DMS53 treated with DMSO at 0.1 percent for 48 hours (cell line): ENCODE data around the gene GJB4.
"Not testable (repeated sequence)": the region's sequence is repeated elsewhere in the genome, so short reads cannot be mapped to it uniquely, and the experiment has no call there.

Experiments
- DNase-seq: peaks from one replicate; lab custom pipeline; 2025; ENCODE audit not compliant: unreplicated experiment; lab: John Stamatoyannopoulos, UW

Gene GJB4

DNA sequence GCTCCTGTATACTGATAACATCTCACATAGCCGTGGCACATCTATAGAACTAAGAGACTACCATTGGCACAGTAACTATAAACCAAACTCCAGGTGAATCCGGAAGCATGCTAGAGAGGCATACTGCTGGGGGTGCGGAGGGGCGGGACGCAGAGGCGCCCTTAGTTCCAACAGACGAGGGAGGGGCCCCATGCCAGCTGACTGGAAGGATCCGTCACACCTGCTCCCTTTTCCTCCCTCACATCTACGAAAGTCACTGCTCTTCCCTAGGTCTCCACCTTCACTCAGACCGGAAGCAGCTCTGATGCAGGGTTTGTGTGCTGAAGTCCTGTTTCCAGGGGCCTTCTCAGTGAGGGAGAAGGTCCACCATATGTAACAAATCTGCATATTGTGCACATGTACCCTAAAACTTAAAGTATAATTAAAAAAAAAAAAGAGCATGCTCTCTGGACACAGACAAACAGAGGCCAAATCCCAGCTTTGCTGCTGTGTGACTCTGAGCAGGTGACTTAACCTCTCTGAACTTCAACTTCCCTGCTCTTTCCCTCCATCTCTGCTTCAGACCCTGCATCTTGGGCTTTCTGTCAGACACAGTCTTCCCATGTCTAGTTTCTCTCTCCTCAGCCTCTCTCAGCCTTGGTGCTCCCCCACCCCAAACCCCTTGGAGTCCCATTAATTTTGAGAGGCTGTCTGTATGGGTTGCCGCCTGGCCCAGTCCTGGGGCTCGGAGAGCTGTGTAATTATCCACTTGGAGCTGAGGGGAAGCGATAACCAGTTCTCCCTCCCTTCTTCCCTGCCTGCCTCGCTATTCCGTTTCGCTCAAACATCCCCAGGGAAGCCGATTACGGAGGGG, 12.5 kb upstream of the GJB4 start:
- no peak for DNase-seq

DNA sequence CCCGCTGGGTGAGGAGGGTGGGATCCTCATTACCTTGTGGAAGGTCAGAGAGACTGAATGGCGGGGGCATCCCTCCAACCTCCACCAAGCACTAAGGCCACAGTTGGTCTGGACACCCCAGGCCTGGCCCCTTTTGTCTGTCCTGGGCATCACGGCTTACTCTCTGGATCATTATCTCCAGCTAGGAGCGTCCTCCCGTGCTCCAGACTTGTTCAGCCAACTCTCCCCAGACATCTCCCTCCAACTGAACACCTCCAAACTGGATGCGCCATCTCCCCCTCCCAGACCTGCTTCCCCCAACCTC, 11.9 kb upstream of the GJB4 start:
- DNase-seq = no peak

DNA sequence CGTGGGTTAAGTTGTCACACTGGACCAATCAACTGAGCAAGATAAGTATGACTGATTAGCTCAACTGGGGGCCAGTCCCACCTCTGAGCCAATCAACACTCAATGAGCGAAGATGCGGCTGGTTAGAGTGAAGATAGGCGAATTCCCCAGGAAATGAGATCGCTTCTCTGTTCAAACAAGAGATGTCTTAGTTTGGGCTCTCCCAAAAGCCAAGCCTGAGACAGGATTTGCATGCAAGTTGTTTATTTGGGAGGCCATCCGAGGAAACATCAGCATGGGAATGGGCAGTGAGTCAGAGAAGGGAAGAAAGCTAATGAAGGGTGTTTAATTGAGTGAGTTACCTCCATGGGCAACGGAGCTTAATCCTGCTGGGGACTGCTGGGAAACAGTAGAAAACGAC, 9.5 kb upstream of the GJB4 start:
- no peak for DNase-seq

DNA sequence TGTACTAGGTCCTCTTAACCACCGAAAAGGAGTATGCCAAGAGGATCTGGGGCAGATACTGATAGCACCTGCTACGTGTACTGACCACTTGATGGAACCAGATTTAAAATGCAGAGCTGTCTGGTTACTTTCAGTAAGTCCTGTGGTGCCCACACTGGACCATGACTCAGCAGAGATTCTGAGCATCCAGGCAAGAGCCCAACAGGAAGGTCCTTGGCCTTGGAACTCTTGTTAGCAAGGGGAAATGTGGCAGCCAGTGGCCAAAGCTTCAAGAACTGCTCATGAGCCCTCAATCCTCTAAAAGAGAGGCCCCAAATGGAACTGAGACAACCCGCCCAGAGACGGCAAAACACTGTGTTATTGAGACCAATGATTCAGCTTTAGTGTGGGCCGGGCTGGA, 8.9 kb upstream of the GJB4 start:
- DNase-seq = no peak

DNA sequence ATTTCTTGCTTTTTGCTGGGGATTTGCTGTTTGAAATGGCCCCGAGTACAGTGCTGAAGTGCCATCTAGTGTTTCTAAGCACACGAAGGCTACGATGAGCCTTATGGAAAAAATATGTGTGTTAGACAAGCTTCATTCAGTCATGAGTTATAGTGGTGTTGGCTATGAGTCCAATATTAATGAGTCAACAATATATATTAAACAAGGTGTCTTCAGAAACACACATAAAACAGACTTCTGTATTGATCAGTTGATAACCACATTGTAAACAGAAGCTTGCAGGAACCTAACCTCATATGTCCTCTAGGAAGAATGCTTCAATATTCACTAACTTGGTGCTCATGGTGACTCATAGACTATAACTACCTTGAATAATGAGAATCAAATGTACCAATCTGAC, 6.4 kb upstream of the GJB4 start:
- no peak for DNase-seq

DNA sequence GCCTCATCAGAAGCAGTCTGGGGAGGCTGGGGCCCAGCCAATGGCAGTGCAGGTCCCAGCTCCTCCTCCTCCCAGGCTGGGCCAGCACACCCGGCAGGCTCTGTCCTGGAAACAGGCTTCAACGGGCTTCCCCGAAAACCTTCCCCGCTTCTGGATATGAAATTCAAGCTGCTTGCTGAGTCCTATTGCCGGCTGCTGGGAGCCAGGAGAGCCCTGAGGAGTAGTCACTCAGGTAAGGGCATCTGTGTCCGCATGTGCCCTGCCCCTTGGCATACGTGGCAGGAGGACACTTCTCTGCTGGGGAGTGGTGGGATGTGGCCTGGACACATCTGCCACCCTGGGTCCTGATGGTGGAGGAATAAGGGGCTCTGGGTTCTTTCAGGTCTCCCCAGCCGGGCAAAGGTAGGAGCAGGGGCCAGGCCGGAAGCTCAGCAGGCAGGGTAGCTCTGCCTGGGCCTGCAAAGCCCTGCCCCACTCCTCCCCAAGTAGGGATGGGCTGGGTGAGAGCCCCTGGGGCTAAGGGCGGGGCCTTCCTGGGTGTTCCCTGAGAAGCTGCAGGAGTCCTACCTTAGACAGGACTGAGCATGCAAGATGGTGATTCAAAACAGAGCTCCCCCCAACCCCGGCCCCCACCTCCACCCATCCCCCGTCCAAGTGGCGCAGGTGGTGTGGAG, 4.4 kb upstream of the GJB4 start, which contains the start of gene GJB5:
GJB5 (plus strand) TSS at position 84 of the 674 bp plus-strand sequence. CDS start 2,284 bp downstream, outside the sequence.
- no peak for DNase-seq

DNA sequence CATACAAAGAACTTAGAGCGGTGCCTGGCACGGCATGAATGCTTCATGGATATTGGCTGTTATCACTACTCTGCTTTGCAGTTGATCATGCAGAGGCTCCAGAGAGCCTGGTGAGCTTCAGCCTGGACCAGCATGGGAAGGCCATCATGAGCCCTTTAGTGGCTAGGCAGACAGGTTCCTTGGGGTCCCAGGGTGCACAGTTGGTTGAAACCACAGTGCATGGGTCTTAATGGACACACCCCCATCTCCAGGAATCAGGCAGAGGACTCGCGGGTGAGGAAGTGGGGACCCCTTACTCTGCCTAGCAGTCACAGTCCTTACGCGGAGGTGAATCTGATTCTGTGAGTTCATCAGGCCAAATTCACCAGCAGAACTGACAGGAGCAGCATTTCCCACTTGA, 3.6 kb upstream of the GJB4 start:
- no peak for DNase-seq

DNA sequence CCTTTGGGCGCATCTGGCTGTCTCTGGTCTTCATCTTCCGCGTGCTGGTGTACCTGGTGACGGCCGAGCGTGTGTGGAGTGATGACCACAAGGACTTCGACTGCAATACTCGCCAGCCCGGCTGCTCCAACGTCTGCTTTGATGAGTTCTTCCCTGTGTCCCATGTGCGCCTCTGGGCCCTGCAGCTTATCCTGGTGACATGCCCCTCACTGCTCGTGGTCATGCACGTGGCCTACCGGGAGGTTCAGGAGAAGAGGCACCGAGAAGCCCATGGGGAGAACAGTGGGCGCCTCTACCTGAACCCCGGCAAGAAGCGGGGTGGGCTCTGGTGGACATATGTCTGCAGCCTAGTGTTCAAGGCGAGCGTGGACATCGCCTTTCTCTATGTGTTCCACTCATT, 2.2 kb upstream of the GJB4 start:
- DNase-seq = no peak

DNA sequence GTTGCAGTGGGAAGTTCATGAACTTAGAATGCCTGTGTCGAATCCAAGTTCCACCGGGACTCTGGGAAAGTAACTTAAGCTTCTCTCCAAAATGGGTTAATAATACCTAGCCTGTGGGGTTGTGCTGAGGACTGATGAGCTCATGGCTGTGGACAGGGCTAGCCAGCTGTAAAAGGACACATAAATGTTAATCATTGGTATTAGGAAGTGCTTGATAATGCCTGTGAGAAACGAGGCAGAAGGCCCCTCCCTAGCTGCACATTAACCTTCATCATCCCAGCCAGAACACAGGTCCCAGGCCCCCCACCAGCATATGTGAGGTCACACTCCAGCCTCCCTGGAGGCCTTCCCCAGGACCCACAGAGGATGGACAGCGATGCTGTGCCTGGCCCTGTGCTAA, 789 bp upstream of the GJB4 start:
- no peak for DNase-seq

DNA sequence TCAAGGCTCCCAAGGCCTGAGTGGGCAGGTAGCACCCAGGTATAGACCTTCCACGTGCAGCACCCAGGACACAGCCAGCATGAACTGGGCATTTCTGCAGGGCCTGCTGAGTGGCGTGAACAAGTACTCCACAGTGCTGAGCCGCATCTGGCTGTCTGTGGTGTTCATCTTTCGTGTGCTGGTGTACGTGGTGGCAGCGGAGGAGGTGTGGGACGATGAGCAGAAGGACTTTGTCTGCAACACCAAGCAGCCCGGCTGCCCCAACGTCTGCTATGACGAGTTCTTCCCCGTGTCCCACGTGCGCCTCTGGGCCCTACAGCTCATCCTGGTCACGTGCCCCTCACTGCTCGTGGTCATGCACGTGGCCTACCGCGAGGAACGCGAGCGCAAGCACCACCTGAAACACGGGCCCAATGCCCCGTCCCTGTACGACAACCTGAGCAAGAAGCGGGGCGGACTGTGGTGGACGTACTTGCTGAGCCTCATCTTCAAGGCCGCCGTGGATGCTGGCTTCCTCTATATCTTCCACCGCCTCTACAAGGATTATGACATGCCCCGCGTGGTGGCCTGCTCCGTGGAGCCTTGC, 1.7 kb downstream of the GJB4 start:
- no peak for DNase-seq

DNA sequence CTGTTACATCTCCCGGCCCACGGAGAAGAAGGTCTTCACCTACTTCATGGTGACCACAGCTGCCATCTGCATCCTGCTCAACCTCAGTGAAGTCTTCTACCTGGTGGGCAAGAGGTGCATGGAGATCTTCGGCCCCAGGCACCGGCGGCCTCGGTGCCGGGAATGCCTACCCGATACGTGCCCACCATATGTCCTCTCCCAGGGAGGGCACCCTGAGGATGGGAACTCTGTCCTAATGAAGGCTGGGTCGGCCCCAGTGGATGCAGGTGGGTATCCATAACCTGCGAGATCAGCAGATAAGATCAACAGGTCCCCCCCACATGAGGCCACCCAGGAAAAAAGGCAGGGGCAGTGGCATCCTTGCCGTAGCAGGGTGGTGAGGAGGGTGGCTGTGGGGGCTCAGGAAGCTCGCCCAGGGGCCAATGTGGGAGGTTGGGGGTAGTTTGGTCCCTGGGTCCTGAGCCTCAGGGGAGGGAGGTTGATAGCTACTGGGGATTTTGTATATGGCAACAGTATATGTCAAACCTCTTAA, 2.3 kb downstream of the GJB4 start:
- DNase-seq = no peak

DNA sequence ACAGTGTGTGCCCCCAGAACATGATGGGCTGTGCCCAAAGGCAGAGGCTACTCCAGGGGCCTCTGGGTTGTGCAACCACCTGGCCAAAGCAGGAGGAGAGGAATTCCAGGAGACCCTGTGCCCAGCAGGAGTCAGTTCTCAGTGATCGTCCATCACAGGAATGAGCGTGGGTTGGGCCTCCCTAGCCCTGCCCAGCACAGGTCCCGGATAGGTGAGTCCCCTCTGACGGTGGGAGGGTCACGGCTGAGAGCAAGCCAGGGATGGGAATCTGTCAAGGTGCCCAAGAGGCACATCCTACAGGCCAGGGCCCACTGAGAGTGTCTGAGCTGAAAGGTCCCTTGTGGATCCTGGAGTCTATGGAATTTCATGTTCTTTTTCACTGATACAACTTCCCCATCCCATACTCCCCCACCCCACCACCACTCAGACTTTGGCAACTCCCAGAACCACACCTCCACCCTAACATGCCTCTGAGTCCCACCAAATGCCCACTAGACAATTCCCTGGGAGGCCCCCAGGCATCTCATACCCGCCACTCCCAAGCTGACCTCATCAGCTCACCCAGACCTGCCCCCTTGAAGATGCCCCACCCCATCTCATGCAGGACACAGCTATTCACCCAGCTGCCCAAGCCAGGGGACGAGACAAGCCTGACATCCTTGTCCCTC, 3.1 kb downstream of the GJB4 start:
- no peak for DNase-seq

DNA sequence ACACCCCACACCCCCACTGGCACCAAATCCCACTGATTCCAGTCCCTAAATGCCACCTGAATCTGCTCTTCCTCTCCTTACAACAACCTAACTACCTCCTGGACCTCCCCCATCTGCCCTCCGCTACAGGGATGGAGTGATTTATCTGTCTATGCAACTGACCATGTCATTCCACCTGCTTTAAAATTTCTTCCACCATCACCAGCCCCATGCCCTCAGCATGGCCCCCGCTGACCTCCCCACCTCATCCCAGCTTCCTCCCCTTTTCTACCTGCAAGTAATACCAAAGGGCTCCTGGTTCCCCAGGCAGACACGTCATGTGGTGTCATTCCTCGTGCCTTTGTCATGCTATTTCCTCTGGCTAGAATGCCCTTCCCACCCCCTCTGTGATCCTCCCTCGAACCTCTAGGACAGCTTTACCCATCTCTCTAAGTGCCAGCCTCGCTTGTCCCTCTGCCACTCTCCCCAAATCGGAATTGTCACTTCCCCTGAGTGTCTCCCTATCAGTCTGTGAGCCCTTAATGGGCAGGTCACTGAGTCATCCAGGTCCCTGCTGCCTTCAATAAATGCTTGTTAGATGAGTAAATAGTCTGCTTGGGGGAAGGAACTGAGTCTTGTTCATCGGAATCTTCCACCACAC, 3.7 kb downstream of the GJB4 start:
- DNase-seq = peak; percentile 20

DNA sequence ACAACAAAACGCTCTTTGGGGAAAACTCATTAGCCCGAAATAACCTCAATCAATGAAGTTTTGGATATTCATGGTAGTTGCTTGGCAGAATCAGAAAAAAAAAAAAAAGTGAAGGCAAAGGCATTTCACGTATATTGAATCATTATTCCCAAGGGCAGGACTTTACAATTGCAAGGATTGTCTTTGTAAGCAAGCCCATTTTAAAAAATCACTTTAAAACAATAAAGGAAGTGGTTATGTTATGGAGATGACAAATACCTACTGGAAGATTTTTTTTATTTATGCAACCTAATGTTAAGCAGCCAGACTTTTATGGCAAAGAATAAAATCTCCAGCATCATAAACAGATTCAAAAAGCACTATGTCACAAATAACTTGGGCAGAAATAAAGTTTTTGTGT, 9.3 kb downstream of the GJB4 start:
- DNase-seq = no peak

DNA sequence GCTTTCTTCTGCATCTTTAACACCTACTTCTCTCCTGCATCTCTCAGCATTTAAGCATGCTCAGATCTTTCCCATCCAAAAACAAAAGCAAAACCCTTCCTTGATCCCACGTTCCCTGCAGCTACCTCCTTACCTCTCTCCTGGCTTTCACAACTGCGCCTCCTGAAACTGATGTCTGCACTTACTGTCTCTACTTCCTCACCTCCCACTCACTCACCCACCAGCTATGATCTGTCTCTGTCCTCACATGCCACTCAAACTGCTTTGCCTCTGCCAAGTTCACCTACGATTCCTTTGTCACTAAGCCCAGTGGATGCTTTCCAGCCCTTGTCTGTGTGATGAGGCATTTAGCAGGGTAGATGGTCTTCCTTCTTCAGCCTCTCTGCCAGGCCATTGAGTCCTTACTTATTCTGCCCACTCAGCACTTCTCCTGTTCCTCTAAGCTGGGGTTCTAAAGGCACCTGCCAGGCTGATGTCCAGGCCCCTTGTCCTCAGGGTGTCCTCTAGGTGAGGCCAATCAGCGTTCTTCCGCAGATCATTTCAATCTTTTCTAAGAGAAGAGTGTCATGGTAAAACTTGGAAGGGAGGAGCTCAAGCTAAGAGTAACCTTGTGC, 11.5 kb downstream of the GJB4 start:
- no peak for DNase-seq

DNA sequence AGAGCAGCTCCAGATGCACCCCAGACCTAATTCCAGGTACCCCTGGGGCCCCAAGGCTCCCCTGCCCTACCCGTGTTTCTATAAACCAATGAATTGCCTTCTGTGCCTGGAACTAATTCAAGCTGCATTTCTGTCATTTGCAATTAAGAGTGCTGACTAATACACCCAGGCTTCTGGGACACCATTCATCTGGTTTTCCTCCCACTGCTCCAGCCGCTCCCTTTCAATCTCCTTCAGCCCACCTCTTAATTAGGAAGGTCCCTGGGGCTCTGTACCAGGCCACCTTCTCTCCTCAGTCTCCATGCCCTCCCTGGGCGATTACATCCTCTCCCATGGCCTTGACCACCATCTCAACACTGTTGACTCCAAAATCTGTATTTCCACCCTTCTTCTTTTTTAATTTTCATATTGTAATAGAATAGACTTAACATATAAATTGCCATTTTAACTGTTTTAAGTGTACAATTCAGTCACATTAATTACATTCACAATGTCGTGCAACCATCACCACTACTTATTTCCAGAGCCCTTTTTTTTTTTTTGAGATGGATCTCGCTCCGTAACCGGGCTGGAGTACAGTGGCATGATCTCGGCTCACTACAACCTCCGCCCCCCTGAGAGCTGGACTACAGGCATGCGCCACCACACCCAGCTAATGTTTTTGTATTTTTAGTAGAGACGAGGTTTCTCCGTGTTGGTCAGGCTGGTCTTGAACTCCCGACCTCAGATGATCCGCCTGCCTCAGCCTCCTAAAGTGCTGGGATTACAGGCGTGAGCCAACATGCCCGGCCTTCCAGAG, 12.2 kb downstream of the GJB4 start:
- DNase-seq = no peak

DNA sequence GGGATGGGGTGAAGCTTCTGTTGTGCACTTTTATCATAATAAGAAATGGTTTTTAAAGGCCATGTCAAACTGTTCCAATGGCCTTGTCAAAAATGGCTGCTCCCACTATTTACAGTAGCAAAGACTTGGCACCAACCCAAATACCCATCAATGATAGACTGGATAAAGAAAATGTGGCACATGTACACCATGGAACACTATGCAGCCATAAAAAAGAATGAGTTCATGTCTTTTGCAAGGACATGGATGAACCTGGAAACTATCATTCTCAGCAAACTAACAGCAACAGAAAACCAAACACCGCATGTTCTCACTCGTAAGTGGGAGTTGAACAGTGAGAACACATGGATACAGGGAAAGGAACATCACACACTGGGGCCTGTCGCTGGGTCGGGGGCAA, 13.6 kb downstream of the GJB4 start:
- DNase-seq = not testable (repeated sequence)

DNA sequence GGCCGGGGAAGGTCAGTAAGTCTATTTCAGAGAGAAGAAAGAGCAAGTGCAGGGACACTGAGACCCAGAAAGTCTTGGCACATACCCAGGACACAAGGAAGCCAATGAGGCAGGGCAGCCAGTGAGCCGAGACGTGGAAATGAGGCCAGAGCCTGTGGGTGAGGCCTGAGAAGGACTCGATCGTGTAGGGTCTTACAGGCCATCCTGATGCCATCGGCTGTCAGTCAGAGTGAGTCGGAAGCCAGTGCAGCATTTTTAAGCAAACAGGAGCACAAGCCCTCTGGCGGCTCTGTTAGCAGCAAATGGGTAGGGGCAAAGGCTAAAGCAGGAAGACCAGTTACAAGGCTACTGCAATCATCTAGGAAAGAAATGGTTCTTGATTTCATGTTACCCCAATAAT, 15.4 kb downstream of the GJB4 start:
- DNase-seq = no peak

DNA sequence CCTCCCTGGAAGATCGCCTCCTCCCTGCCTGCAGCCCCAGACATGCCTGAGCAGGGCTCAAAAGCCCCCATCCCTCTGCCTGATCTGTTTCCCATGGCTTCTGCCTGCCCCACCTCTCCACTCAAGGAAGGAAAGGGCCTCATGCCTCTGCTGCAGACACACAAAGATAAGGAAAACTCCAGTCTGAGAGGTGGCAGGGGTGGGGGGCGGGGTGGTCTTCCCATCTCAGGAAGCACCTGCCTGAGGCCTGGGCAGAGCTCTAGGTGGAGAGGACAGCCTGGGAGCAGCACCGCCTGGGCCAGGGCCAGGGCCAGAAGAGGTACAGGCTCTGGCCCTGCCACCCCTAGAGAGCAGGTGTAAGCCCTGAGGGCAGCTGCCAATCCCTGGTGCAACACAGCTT, 17.4 kb downstream of the GJB4 start:
- DNase-seq = no peak
